Pancreas (tissue), 10 donors: Measurements from ENCODE around the gene FBXO45. TPM values are rescaled to one million over a fixed set of nuclear protein-coding genes. Genes with fewer than 3 reads are reported as not detected.
A peak's percentile ranks its signal among the peaks of the same experiment; 100 is the strongest.
"Not testable (repeated sequence)": the region's sequence is repeated elsewhere in the genome, so short reads cannot be mapped to it uniquely, and the experiment has no call there.

ENCODE experiments used
- ATAC-seq, 4 donors: fragments of 200-7000 bp; cut with Tn5 transposase; one replicate each; pipeline versions ENCODE4 v1.8.0 to v1.9.1; 2020; ENCODE audit warnings: mild to moderate bottlenecking in 4 of 4, moderate library complexity in 4 of 4
- DNase-seq, 6 donors: peaks; one replicate each; pipeline ENCODE4 v3.0.0-alpha.2; 2020
- FAIRE-seq: peaks from 2 replicates; lab custom pipeline; 2012; peaks lifted over from hg19 to GRCh38; lab: Jason Lieb, UNC
- H3K27ac ChIP-seq, 4 donors: fragments of 200-600 bp; sonication (generic); 1 replicate in 3 of 4; 2 replicates in 1 of 4; pipeline versions ENCODE4 v1.5.0 to v1.8.0; 2020
- H3K27me3 ChIP-seq, 4 donors: fragments of 200-600 bp; one replicate each; pipeline ENCODE4 v1.8.0; 2021
- H3K36me3 ChIP-seq, 3 donors: fragments of 200-600 bp; sonication (generic) in 1 of 3; one replicate each; pipeline versions ENCODE4 v1.5.0 to v1.8.0; 2020 to 2021
- H3K4me1 ChIP-seq, 3 donors: fragments of 200-600 bp; one replicate each; pipeline ENCODE4 v1.8.0; 2021
- H3K4me3 ChIP-seq, 4 donors: fragments of 200-600 bp; sonication (generic) in 2 of 4; one replicate each; pipeline versions ENCODE4 v1.5.0 to v1.8.0; 2020 to 2021
- H3K9me3 ChIP-seq, 4 donors: fragments of 200-600 bp; one replicate each; pipeline ENCODE4 v1.8.0; 2021
- CTCF ChIP-seq, 4 donors: fragments of 200-600 bp; sonication (generic) in 3 of 4; IDR thresholded peaks; one replicate each; pipeline versions ENCODE4 v1.5.0 to v1.8.0; 2021; ENCODE audit warnings: antibody characterized with exemption in 4 of 4
- WGBS, 2 donors: extraction: QIAGEN DNeasy Blood & Tissue Kit; methylation state at CpG; one replicate each; pipeline ENCODE4 v1.1.7; 2013; 5-methylcytosine and 5-hydroxymethylcytosine counted together
- intact Hi-C, 3 donors: fragments of 100-400 bp; cut with DNase I; formaldehyde crosslinking; loops; one replicate each; pipeline versions ENCODE4 v1.11.1 to v1.14.2; 2022
- polyA plus RNA-seq, 2 donors: library from polyadenylated mRNA; stranded (reverse); fragments of 200-250 nt; gene quantifications; one replicate each; pipeline ENCODE4 v1.2.3, GENCODE V29; 2013
- total RNA-seq, 6 donors: library from RNA; stranded (reverse); fragmentation: NEBNext Ultra II Directional in 4 of 6; extraction: Animal tissue kit (Norgen Biotek cat#: 25700) in 4 of 6; gene quantifications; one replicate each; pipeline versions ENCODE4 v1.2.1 to v1.2.4, GENCODE V29; 2021 to 2023
- donor health status: healthy with polysubstance abuse.
- donor health status: DM: no; HTN: no; CAD: no; lungs with moderate emphysema.
- donor health status: DM: no; HTN: no; CAD: no.
- donor health status: control.
- donor health status: control.
- donor health status: Bipolar disorder and iron deficiency.
- donor health status: DM: yes; HTN: yes; CAD: no.
- donor health status: DM: no; HTN: no; CAD: no.
- donor health status: DM: no; HTN: no; CAD: no.
- donor health status: DM: yes; HTN: yes; CAD: no.

The FBXO45 gene
- total and polyA plus RNA-seq, 8 donors, result 1.2 to 5.0 (median 3.0) TPM

- Histone ChIP-seq H3K4me3 (no peak overlapping the region), H3K9me3 (no peaks in the 10 kb centered on the region), H3K27ac (no peak overlapping the region), H3K27me3 (no peaks in the 10 kb centered on the region), H3K36me3 (no peaks in the 10 kb centered on the region), H3K4me1 (peaks cover 0 to 3% (median 0%) of the 10 kb centered on the region in 3 donors)
- no peak for ATAC-seq
- no peak for DNase-seq
- intact Hi-C loops, result loop anchor here in 1 of 3 donors (5.0 kb wide), 1 partner anchor 75 kb away; no protein-coding TSS in a partner anchor
- no peak for FAIRE-seq
- TF ChIP-seq CTCF (IDR thresholded peaks at IDR 0.05), result no peak
- WGBS, 2 donors, result 66 to 71% methylated on average over 10 of the region's 10 CpGs
Observed at GRCh38 chr3:196611761-196612483, 43.5 kb downstream of the FBXO45 start.

- ATAC-seq, H3K4me3 ChIP-seq, intact Hi-C loops, FAIRE-seq, H3K4me1 ChIP-seq, DNase-seq, H3K27me3 ChIP-seq, H3K27ac ChIP-seq, H3K36me3 ChIP-seq, H3K9me3 ChIP-seq: not testable (repeated sequence)
- whole genome bisulfite sequencing, 2 donors, result 76 to 92% methylated on average over 6 of the region's 6 CpGs
Observed at GRCh38 chr3:196615234-196615633, 46.8 kb downstream of the FBXO45 start.

- Histone ChIP-seq H3K36me3 (no peaks in the 10 kb centered on the region), H3K9me3 (no peaks in the 10 kb centered on the region)
Observed at GRCh38 chr3:196617256-196617655, 48.8 kb downstream of the FBXO45 start.

GRCh38 chr3:196619223-196619622, 50.8 kb downstream of the FBXO45 start:
- no peak for ATAC-seq
- no peak overlapping the region for H3K27ac ChIP-seq

More at GRCh38 chr3:196617256-196617655, 48.8 kb downstream of the FBXO45 start:
- Histone ChIP-seq H3K4me1 (no peaks in the 10 kb centered on the region), H3K27ac (no peak overlapping the region), H3K27me3 (no peaks in the 10 kb centered on the region), H3K4me3 (no peak overlapping the region)
- ATAC-seq (no peak), DNase-seq (peak in 1 of 6 donors; percentile 1), FAIRE-seq (no peak)
- intact Hi-C loops, result no loop called here
- 67 to 78% methylated on average over 5 of the region's 5 CpGs for WGBS, 2 donors
- no peak for TF ChIP-seq CTCF (IDR thresholded peaks at IDR 0.05)

GRCh38 chr3:196619627-196620026, 51.2 kb downstream of the FBXO45 start:
- ATAC-seq, H3K4me1 ChIP-seq, FAIRE-seq, intact Hi-C loops, H3K27me3 ChIP-seq, H3K9me3 ChIP-seq, DNase-seq, H3K4me3 ChIP-seq, H3K27ac ChIP-seq, H3K36me3 ChIP-seq: not testable (repeated sequence)
- 48 to 53% methylated on average over 2 to 3 of the region's 5 CpGs for WGBS, 2 donors

More at GRCh38 chr3:196619223-196619622, 50.8 kb downstream of the FBXO45 start:
- H3K9me3 ChIP-seq, result no peaks in the 10 kb centered on the region
- FAIRE-seq, result no peak
- no peaks in the 10 kb centered on the region for H3K4me1 ChIP-seq
- H3K4me3 ChIP-seq, result no peak overlapping the region
- no peaks in the 10 kb centered on the region for H3K36me3 ChIP-seq
- intact Hi-C loops, result no loop called here
- WGBS, 2 donors, result 47 to 61% methylated on average over 5 of the region's 5 CpGs
- TF ChIP-seq CTCF (IDR thresholded peaks at IDR 0.05), result no peak
- H3K27me3 ChIP-seq, result no peaks in the 10 kb centered on the region
- DNase-seq, result no peak

- Histone ChIP-seq H3K36me3 (no peaks in the 10 kb centered on the region), H3K27me3 (no peaks in the 10 kb centered on the region), H3K9me3 (no peaks in the 10 kb centered on the region), H3K27ac (no peak overlapping the region), H3K4me1 (no peaks in the 10 kb centered on the region), H3K4me3 (no peak overlapping the region)
- DNase-seq, result peak in 1 of 6 donors; percentile 33
- intact Hi-C loops, result no loop called here
- peak in 1 of 4 donors; percentile 40 for ATAC-seq
- FAIRE-seq, result no peak
- 65 to 69% methylated on average over 10 of the region's 10 CpGs for WGBS, 2 donors
- TF ChIP-seq CTCF (IDR thresholded peaks at IDR 0.05), result no peak
Observed at GRCh38 chr3:196620161-196620604, 51.7 kb downstream of the FBXO45 start.
